HEK293 (cell line): ENCODE results near the gene IL18R1.

ENCODE experiments used
- CTCF ChIA-PET: fragments of 350-600 bp; formaldehyde crosslinking; extraction: SDS; loops from one replicate; lab custom pipeline; 2021; ENCODE audit warnings: antibody characterized with exemption; lab: Yijun Ruan, JAX
- POLR2A ChIA-PET: fragments of 300-600 bp; formaldehyde crosslinking; extraction: SDS; loops from one replicate; lab custom pipeline; 2020; ENCODE audit warnings: antibody characterized with exemption, inconsistent platforms; lab: Yijun Ruan, JAX
- H3K27ac ChIP-seq: fragments of 200-500 bp; sonication (Bioruptor generic); 2 replicates; pipeline ENCODE4 v1.5.1; 2014; ENCODE audit warnings: low read depth, low read length, control low read depth, inconsistent platforms; ENCODE audit errors: extremely low read depth
- H3K36me3 ChIP-seq, 2 experiments: fragments of 200-500 bp in 1 of 2; sonication (Bioruptor generic) in 1 of 2; 1 replicate in 1 of 2; 2 replicates in 1 of 2; pipeline ENCODE4 v1.5.1; 2014 to 2017; ENCODE audit warnings: inconsistent platforms in 2 of 2, low read length in 2 of 2; ENCODE audit not compliant: control insufficient read depth in 2 of 2, insufficient read depth in 1 of 2
- H3K4me1 ChIP-seq: fragments of 200-500 bp; sonication (Bioruptor generic); 2 replicates; pipeline ENCODE4 v1.5.1; 2014; ENCODE audit warnings: mild to moderate bottlenecking, low read length, inconsistent platforms; ENCODE audit not compliant: control insufficient read depth, insufficient read depth
- H3K4me3 ChIP-seq: 2 replicates; pipeline ENCODE4 v1.5.1; 2011; ENCODE audit warnings: low read depth, mild to moderate bottlenecking, control low read depth, low read length, moderate library complexity
- H3K9me3 ChIP-seq: fragments of 200-500 bp; sonication (Bioruptor generic); 2 replicates; pipeline ENCODE4 v1.5.1; 2014; ENCODE audit warnings: low read depth, low read length, inconsistent platforms; ENCODE audit not compliant: control insufficient read depth, insufficient read depth
- BCL6B ChIP-seq: fragments of 450-650 bp; formaldehyde crosslinking; IDR thresholded peaks from 2 replicates; pipeline ENCODE4 v1.5.1; 2017; ENCODE audit warnings: missing biosample characterization, missing genetic modification characterization
- GLIS1 ChIP-seq: fragments of 450-650 bp; formaldehyde crosslinking; IDR thresholded peaks from 2 replicates; pipeline ENCODE4 v1.5.1; 2016; ENCODE audit warnings: missing biosample characterization, missing genetic modification characterization
- HOXD13 ChIP-seq: sonication (generic); formaldehyde crosslinking; IDR thresholded peaks from 2 replicates; pipeline ENCODE4 v1.8.0; 2022; ENCODE audit warnings: missing genetic modification reagents, borderline replicate concordance
- MEIS1 ChIP-seq: sonication (generic); formaldehyde crosslinking; IDR thresholded peaks from 2 replicates; pipeline ENCODE4 v1.8.1; 2022; ENCODE audit warnings: missing genetic modification reagents, mild to moderate bottlenecking, borderline replicate concordance
- REST ChIP-seq: fragments of 450-650 bp; formaldehyde crosslinking; IDR thresholded peaks from 2 replicates; pipeline ENCODE4 v1.5.1; 2016; ENCODE audit warnings: missing biosample characterization, missing genetic modification characterization
- SALL2 ChIP-seq: fragments of 450-650 bp; formaldehyde crosslinking; IDR thresholded peaks from 2 replicates; pipeline ENCODE4 v1.5.0; 2017; ENCODE audit warnings: missing biosample characterization, mild to moderate bottlenecking, missing genetic modification characterization, borderline replicate concordance
- ZBTB17 ChIP-seq: fragments of 450-650 bp; formaldehyde crosslinking; IDR thresholded peaks from 2 replicates; pipeline ENCODE4 v1.5.1; 2016; ENCODE audit warnings: missing biosample characterization, missing genetic modification characterization
- ZNF157 ChIP-seq: fragments of 450-650 bp; formaldehyde crosslinking; IDR thresholded peaks from 2 replicates; pipeline ENCODE4 v1.5.1; 2016; ENCODE audit warnings: missing biosample characterization, missing genetic modification characterization
- ZNF169 ChIP-seq: fragments of 450-650 bp; formaldehyde crosslinking; IDR thresholded peaks from 2 replicates; pipeline ENCODE4 v1.5.1; 2016; ENCODE audit warnings: missing biosample characterization, missing genetic modification characterization
- ZNF2 ChIP-seq: fragments of 450-650 bp; formaldehyde crosslinking; IDR thresholded peaks from 2 replicates; pipeline ENCODE4 v1.5.1; 2016; ENCODE audit warnings: missing biosample characterization, missing genetic modification characterization
- ZNF211 ChIP-seq: fragments of 450-650 bp; formaldehyde crosslinking; IDR thresholded peaks from 2 replicates; pipeline ENCODE4 v1.5.1; 2016; ENCODE audit warnings: low read depth, missing biosample characterization, missing genetic modification characterization
- ZNF311 ChIP-seq: fragments of 450-650 bp; formaldehyde crosslinking; IDR thresholded peaks from 2 replicates; pipeline ENCODE4 v1.5.1; 2017; ENCODE audit warnings: missing biosample characterization, missing genetic modification characterization, borderline replicate concordance
- ZNF366 ChIP-seq: fragments of 450-650 bp; formaldehyde crosslinking; conservative IDR thresholded peaks from 2 replicates; pipeline ENCODE4 v1.5.1; 2016; ENCODE audit warnings: missing biosample characterization, missing genetic modification characterization
- ZNF394 ChIP-seq: fragments of 450-650 bp; formaldehyde crosslinking; IDR thresholded peaks from 2 replicates; pipeline ENCODE4 v1.5.1; 2016; ENCODE audit warnings: missing biosample characterization, missing genetic modification characterization, mild to moderate bottlenecking, moderate library complexity, borderline replicate concordance
- ZNF501 ChIP-seq: fragments of 450-650 bp; formaldehyde crosslinking; IDR thresholded peaks from 2 replicates; pipeline ENCODE4 v1.5.1; 2016; ENCODE audit warnings: missing biosample characterization, missing genetic modification characterization
- ZNF510 ChIP-seq: fragments of 450-650 bp; formaldehyde crosslinking; IDR thresholded peaks from 2 replicates; pipeline ENCODE4 v1.5.1; 2018; ENCODE audit warnings: mild to moderate bottlenecking, missing genetic modification characterization, missing biosample characterization; ENCODE audit not compliant: insufficient replicate concordance
- ZNF585B ChIP-seq: fragments of 450-650 bp; formaldehyde crosslinking; IDR thresholded peaks from 2 replicates; pipeline ENCODE4 v1.5.1; 2016; ENCODE audit warnings: missing biosample characterization, missing genetic modification characterization
- ZNF621 ChIP-seq: fragments of 450-650 bp; formaldehyde crosslinking; IDR thresholded peaks from 2 replicates; pipeline ENCODE4 v1.5.1; 2017; ENCODE audit warnings: missing biosample characterization, missing genetic modification characterization
- ZNF654 ChIP-seq: fragments of 450-650 bp; formaldehyde crosslinking; IDR thresholded peaks from 2 replicates; pipeline ENCODE4 v1.5.1; 2016; ENCODE audit warnings: low read depth, missing biosample characterization, missing genetic modification characterization
- ZNF785 ChIP-seq: fragments of 450-650 bp; formaldehyde crosslinking; IDR thresholded peaks from 2 replicates; pipeline ENCODE4 v1.5.1; 2016; ENCODE audit warnings: missing biosample characterization, missing genetic modification characterization
- ZNF792 ChIP-seq: fragments of 450-650 bp; formaldehyde crosslinking; IDR thresholded peaks from 2 replicates; pipeline ENCODE4 v1.5.1; 2016; ENCODE audit warnings: missing biosample characterization, missing genetic modification characterization
- ZXDB ChIP-seq: fragments of 450-650 bp; formaldehyde crosslinking; IDR thresholded peaks from 2 replicates; pipeline ENCODE4 v1.5.1; 2016; ENCODE audit warnings: missing biosample characterization, missing genetic modification characterization
- TF ChIP-seq, protein P1 (sequence below): fragments of 450-650 bp; formaldehyde crosslinking; IDR thresholded peaks from 2 replicates; pipeline ENCODE4 v1.5.1; 2016; ENCODE audit warnings: missing biosample characterization, missing genetic modification characterization
- TF ChIP-seq, protein P2 (sequence below): fragments of 450-650 bp; formaldehyde crosslinking; IDR thresholded peaks from 2 replicates; pipeline ENCODE4 v1.5.1; 2016; ENCODE audit warnings: missing biosample characterization, missing genetic modification characterization

The IL18R1 gene

GRCh38 chr2:102345329-102345920 lies 10.2 kb upstream of the IL18R1 start:
- ChIA-PET POLR2A (no interaction called here), CTCF (no interaction called here)
- H3K9me3 ChIP-seq: no peaks in the 10 kb centered on the region
- H3K27ac ChIP-seq: no peak overlapping the region
- no peak overlapping the region for H3K4me3 ChIP-seq
- H3K4me1 ChIP-seq: no peaks in the 10 kb centered on the region
- H3K36me3 ChIP-seq: no peaks in the 10 kb centered on the region
- no peak for TF ChIP-seq ZNF621 (tag by site-specific recombination)
- no peak for TF ChIP-seq REST
- TF ChIP-seq BCL6B: no peak
- no peak for TF ChIP-seq ZNF654 (tag by site-specific recombination)
- no peak for TF ChIP-seq HOXD13 (CRISPR knock-in tag)
- TF ChIP-seq ZNF785 (tag by site-specific recombination): no peak
- no peak for TF ChIP-seq ZNF510
- TF ChIP-seq ZNF394: no peak
- TF ChIP-seq ZNF157 (tag by site-specific recombination): no peak
- no peak for TF ChIP-seq ZXDB

GRCh38 chr2:102346381-102347130 lies 9.0 kb upstream of the IL18R1 start:
- POLR2A ChIA-PET: no interaction called here
- CTCF ChIA-PET: interaction anchor here (0.6 kb wide), 1 partner anchor 97 kb away, joined by 4 read pairs; no protein-coding TSS in a partner anchor
- Histone ChIP-seq H3K9me3 (no peaks in the 10 kb centered on the region), H3K4me3 (no peak overlapping the region), H3K36me3 (no peaks in the 10 kb centered on the region), H3K27ac (no peak overlapping the region), H3K4me1 (no peaks in the 10 kb centered on the region)
- TF ChIP-seq ZNF501 (tag by site-specific recombination): no peak

DNA sequence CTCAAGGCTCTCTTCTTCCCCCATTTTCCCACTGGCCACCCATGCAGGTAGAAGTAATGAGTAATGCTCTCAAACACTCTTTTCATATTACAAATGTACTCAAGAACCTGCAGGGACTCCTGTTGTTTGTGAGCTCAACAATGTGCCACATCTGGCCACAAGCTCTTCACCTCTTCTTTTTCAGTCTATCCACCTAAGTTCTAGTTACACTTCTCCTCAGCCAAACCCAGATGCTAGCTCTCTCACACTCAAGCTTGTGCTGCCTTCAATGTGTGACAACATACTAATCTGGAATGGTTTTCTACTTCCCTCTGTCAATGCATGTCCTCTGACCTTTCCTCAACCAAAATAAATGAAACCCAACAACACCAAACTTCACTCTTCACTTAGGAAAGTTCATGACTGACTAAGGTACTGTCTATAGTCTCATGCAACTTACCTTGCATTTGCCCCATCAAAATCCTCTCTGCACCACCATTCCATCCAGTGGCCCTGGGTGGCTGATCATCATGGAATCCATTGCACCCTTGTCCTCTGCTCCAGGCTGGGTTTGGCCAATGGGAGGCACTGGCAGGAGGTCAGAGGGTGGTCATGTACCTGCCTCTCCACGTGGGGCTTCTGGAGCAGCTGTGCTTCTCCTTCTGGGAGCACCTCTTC lies 5.3 kb upstream of the IL18R1 start:
- POLR2A ChIA-PET: no interaction called here
- Histone ChIP-seq H3K4me3 (no peak overlapping the region), H3K36me3 (no peaks in the 10 kb centered on the region), H3K27ac (no peak overlapping the region), H3K4me1 (no peaks in the 10 kb centered on the region), H3K9me3 (no peaks in the 10 kb centered on the region)
- CTCF ChIA-PET: interaction anchor here (1.0 to 1.1 kb wide), 3 partner anchors 16 to 110 kb away, joined by 3 to 4 read pairs (median 3); no protein-coding TSS in a partner anchor
- TF ChIP-seq ZNF585B (tag by site-specific recombination) (no peak), ZNF792 (tag by site-specific recombination) (no peak), ZNF366 (tag by site-specific recombination) (no peak), ZNF311 (tag by site-specific recombination) (no peak), SALL2 (tag by site-specific recombination) (no peak), ZBTB17 (no peak), MEIS1 (CRISPR knock-in tag) (no peak), ZNF2 (tag by site-specific recombination) (no peak), ZNF211 (tag by site-specific recombination) (no peak), ZNF169 (no peak), GLIS1 (no peak)
- TF ChIP-seq, protein P1, sequence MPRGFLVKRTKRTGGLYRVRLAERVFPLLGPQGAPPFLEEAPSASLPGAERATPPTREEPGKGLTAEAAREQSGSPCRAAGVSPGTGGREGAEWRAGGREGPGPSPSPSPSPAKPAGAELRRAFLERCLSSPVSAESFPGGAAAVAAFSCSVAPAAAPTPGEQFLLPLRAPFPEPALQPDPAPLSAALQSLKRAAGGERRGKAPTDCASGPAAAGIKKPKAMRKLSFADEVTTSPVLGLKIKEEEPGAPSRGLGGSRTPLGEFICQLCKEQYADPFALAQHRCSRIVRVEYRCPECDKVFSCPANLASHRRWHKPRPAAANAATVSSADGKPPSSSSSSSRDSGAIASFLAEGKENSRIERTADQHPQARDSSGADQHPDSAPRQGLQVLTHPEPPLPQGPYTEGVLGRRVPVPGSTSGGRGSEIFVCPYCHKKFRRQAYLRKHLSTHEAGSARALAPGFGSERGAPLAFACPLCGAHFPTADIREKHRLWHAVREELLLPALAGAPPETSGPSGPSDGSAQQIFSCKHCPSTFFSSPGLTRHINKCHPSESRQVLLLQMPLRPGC (tag by site-specific recombination): no peak
- TF ChIP-seq, protein P2, sequence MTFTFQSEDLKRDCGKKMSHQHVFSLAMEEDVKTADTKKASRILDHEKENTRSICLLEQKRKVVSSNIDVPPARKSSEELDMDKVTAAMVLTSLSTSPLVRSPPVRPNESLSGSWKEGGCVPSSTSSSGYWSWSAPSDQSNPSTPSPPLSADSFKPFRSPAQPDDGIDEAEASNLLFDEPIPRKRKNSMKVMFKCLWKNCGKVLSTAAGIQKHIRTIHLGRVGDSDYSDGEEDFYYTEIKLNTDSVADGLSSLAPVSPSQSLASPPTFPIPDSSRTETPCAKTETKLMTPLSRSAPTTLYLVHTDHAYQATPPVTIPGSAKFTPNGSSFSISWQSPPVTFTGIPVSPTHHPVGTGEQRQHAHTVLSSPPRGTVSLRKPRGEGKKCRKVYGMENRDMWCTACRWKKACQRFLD: no peak
